ENCODE results near the gene TRPV2. TPM values are rescaled to one million over a fixed set of nuclear protein-coding genes. Genes with fewer than 3 reads are reported as not detected.

Gene TRPV2
- total RNA-seq, 1 experiment from 2014 or later: 0.87 TPM

GRCh38 chr17:16477255-16477654 is 61.9 kb downstream of the TRPV2 start:
- Mint-ChIP-seq H3K36me3 (ENCODE audit: insufficient read depth, unreplicated experiment) (no peaks in the 10 kb centered on the region), H3K27ac (ENCODE audit: unreplicated experiment) (no peak overlapping the region), H3K4me3 (ENCODE audit: low read depth, unreplicated experiment) (no peak overlapping the region), H3K9me3 (ENCODE audit: low read depth, unreplicated experiment) (no peaks in the 10 kb centered on the region), H3K27me3 (ENCODE audit: unreplicated experiment) (no peaks in the 10 kb centered on the region), H3K4me1 (ENCODE audit: low read depth, unreplicated experiment) (no peaks in the 10 kb centered on the region)
- CTCF ChIA-PET: no interaction called here
- intact Hi-C loops (cut with micrococcal nuclease; ENCODE audit: unreplicated experiment): no loop called here
- DNase-seq: no peak
- no TSS peak for BruUV-seq (replicated peaks)
- TF ChIP-seq CTCF (IDR thresholded peaks at IDR 0.05; ENCODE audit: unreplicated experiment): no peak

- Mint-ChIP-seq H3K4me1 (ENCODE audit: low read depth, unreplicated experiment) (no peaks in the 10 kb centered on the region), H3K36me3 (ENCODE audit: insufficient read depth, unreplicated experiment) (no peaks in the 10 kb centered on the region), H3K9me3 (ENCODE audit: low read depth, unreplicated experiment) (no peaks in the 10 kb centered on the region), H3K27ac (ENCODE audit: unreplicated experiment) (no peak overlapping the region), H3K4me3 (ENCODE audit: low read depth, unreplicated experiment) (no peak overlapping the region), H3K27me3 (ENCODE audit: unreplicated experiment) (no peaks in the 10 kb centered on the region)
- no TSS peak for BruUV-seq (replicated peaks)
- intact Hi-C loops (cut with micrococcal nuclease; ENCODE audit: unreplicated experiment): no loop called here
- no peak for DNase-seq
- TF ChIP-seq CTCF (IDR thresholded peaks at IDR 0.05; ENCODE audit: unreplicated experiment): no peak
- CTCF ChIA-PET: no interaction called here
Observed at GRCh38 chr17:16477666-16478065, 62.3 kb downstream of the TRPV2 start.

GRCh38 chr17:16478649-16479048 is 63.3 kb downstream of the TRPV2 start:
- no peaks in the 10 kb centered on the region for H3K9me3 Mint-ChIP-seq (ENCODE audit: low read depth, unreplicated experiment)
- H3K4me3 Mint-ChIP-seq (ENCODE audit: low read depth, unreplicated experiment): no peak overlapping the region
- H3K27ac Mint-ChIP-seq (ENCODE audit: unreplicated experiment): no peak overlapping the region
- no peak for DNase-seq
- no peaks in the 10 kb centered on the region for H3K36me3 Mint-ChIP-seq (ENCODE audit: insufficient read depth, unreplicated experiment)
- no peaks in the 10 kb centered on the region for H3K27me3 Mint-ChIP-seq (ENCODE audit: unreplicated experiment)
- no peak for TF ChIP-seq CTCF (IDR thresholded peaks at IDR 0.05; ENCODE audit: unreplicated experiment)
- CTCF ChIA-PET: no interaction called here
- intact Hi-C loops (cut with micrococcal nuclease; ENCODE audit: unreplicated experiment): no loop called here
- no TSS peak for BruUV-seq (replicated peaks)
- H3K4me1 Mint-ChIP-seq (ENCODE audit: low read depth, unreplicated experiment): no peaks in the 10 kb centered on the region

- no peak for TF ChIP-seq CTCF (IDR thresholded peaks at IDR 0.05; ENCODE audit: unreplicated experiment)
- DNase-seq: no peak
- Mint-ChIP-seq H3K4me1 (ENCODE audit: low read depth, unreplicated experiment) (no peaks in the 10 kb centered on the region), H3K36me3 (ENCODE audit: insufficient read depth, unreplicated experiment) (no peaks in the 10 kb centered on the region), H3K27ac (ENCODE audit: unreplicated experiment) (no peak overlapping the region), H3K4me3 (ENCODE audit: low read depth, unreplicated experiment) (no peak overlapping the region), H3K9me3 (ENCODE audit: low read depth, unreplicated experiment) (no peaks in the 10 kb centered on the region), H3K27me3 (ENCODE audit: unreplicated experiment) (no peaks in the 10 kb centered on the region)
- CTCF ChIA-PET: no interaction called here
- no TSS peak for BruUV-seq (replicated peaks)
- intact Hi-C loops (cut with micrococcal nuclease; ENCODE audit: unreplicated experiment): no loop called here
Observed at GRCh38 chr17:16479264-16479663, 63.9 kb downstream of the TRPV2 start.

- no peaks in the 10 kb centered on the region for H3K4me1 Mint-ChIP-seq (ENCODE audit: low read depth, unreplicated experiment)
- H3K27me3 Mint-ChIP-seq (ENCODE audit: unreplicated experiment): no peaks in the 10 kb centered on the region
- no peak for DNase-seq
- no peaks in the 10 kb centered on the region for H3K36me3 Mint-ChIP-seq (ENCODE audit: insufficient read depth, unreplicated experiment)
- no peak for TF ChIP-seq CTCF (IDR thresholded peaks at IDR 0.05; ENCODE audit: unreplicated experiment)
- H3K9me3 Mint-ChIP-seq (ENCODE audit: low read depth, unreplicated experiment): no peaks in the 10 kb centered on the region
- H3K27ac Mint-ChIP-seq (ENCODE audit: unreplicated experiment): no peak overlapping the region
- intact Hi-C loops (cut with micrococcal nuclease; ENCODE audit: unreplicated experiment): no loop called here
- no peak overlapping the region for H3K4me3 Mint-ChIP-seq (ENCODE audit: low read depth, unreplicated experiment)
- CTCF ChIA-PET: no interaction called here
- no TSS peak for BruUV-seq (replicated peaks)
Observed at GRCh38 chr17:16480995-16481394, 65.6 kb downstream of the TRPV2 start.

Measured in Calu3 (cell line).